Endothelial cell of umbilical vein (primary cell): ENCODE measurements around the gene PSMC1. TPM values are rescaled to one million over a fixed set of nuclear protein-coding genes. Genes with fewer than 3 reads are reported as not detected.
A peak's percentile ranks its signal among the peaks of the same experiment; 100 is the strongest.

ENCODE experiments used
- BruUV-seq: library from RNA; stranded (reverse); fragments of 400-500 nt; replicated peaks from 2 replicates; lab custom pipeline; 2021; lab: Mats Ljungman, UMichigan
- CTCF ChIA-PET: fragments of 300-600, 350-600 bp; sonication (Branson Sonifier 250); formaldehyde crosslinking; loops from one replicate; lab custom pipeline; 2021; ENCODE audit warnings: antibody characterized with exemption, inconsistent platforms; lab: Charles Lee
- POLR2A ChIA-PET: fragments of 300-600, 350-600 bp; sonication (Branson Sonifier 250); formaldehyde crosslinking; loops from one replicate; lab custom pipeline; 2021; ENCODE audit warnings: antibody characterized with exemption, inconsistent platforms; lab: Charles Lee
- DNase-seq: peaks from one replicate; pipeline ENCODE4 v3.0.0-alpha.2; 2011; ENCODE audit warnings: low read depth, low spot score
- FAIRE-seq: peaks from 2 replicates; lab custom pipeline; 2011; peaks lifted over from hg19 to GRCh38; lab: Jason Lieb, UNC
- H2AFZ ChIP-seq: 2 replicates; pipeline ENCODE4 v1.6.0; 2012; ENCODE audit warnings: low read depth, low read length, control low read depth, inconsistent platforms
- H3K27ac ChIP-seq: 2 replicates; pipeline ENCODE4 v1.5.1; 2011; ENCODE audit warnings: low read depth, mild to moderate bottlenecking, control low read depth, low read length, moderate library complexity; ENCODE audit not compliant: insufficient read depth
- H3K27me3 ChIP-seq, 2 experiments: 2 replicates each; pipeline versions ENCODE4 v1.6.0 to v1.6.1; 2011; ENCODE audit warnings: low read length in 2 of 2, mixed read lengths in 1 of 2; ENCODE audit not compliant: control insufficient read depth in 2 of 2, insufficient read depth in 2 of 2
- H3K36me3 ChIP-seq, 2 experiments: 2 replicates in 1 of 2; 3 replicates in 1 of 2; pipeline ENCODE4 v1.5.1; 2011; ENCODE audit warnings: low read length in 2 of 2, mild to moderate bottlenecking in 1 of 2, moderate library complexity in 1 of 2; ENCODE audit not compliant: control insufficient read depth in 2 of 2, insufficient read depth in 2 of 2; ENCODE audit errors: extremely low read depth in 1 of 2
- H3K4me1 ChIP-seq: 3 replicates; pipeline ENCODE4 v1.5.1; 2011; ENCODE audit warnings: mild to moderate bottlenecking, low read length; ENCODE audit not compliant: control insufficient read depth, insufficient read depth; ENCODE audit errors: extremely low read depth
- H3K4me2 ChIP-seq: 2 replicates; pipeline ENCODE4 v1.6.1; 2011; ENCODE audit warnings: low read length, control low read depth, mixed read lengths; ENCODE audit not compliant: insufficient read depth
- H3K4me3 ChIP-seq, 3 experiments: fragments of 200-600 bp in 1 of 3; sonication (generic), shearing (Covaris generic) in 1 of 3; replicated peaks in 1 of 3; 2 replicates each; pipeline ENCODE4 v1.5.1; 2011 to 2016; ENCODE audit warnings: control low read depth in 3 of 3, low read length in 3 of 3, mild to moderate bottlenecking in 2 of 3, inconsistent platforms in 1 of 3, low read depth in 1 of 3, moderate library complexity in 1 of 3; ENCODE audit not compliant: insufficient read depth in 1 of 3
- H3K79me2 ChIP-seq: 2 replicates; pipeline ENCODE4 v1.6.0; 2012; ENCODE audit warnings: low read length, inconsistent platforms; ENCODE audit not compliant: control insufficient read depth, insufficient read depth
- H3K9ac ChIP-seq: replicated peaks from 2 replicates; pipeline ENCODE3; 2011; ENCODE audit warnings: low read length, control low read depth; ENCODE audit not compliant: insufficient read depth; ENCODE audit errors: extremely low read depth
- H3K9me1 ChIP-seq: replicated peaks from 3 replicates; pipeline ENCODE4 v1.6.0; 2011; ENCODE audit warnings: mild to moderate bottlenecking, low read length; ENCODE audit not compliant: control insufficient read depth, insufficient read depth; ENCODE audit errors: extremely low read depth
- H3K9me3 ChIP-seq: replicated peaks from 2 replicates; pipeline ENCODE4 v1.5.1; 2012; ENCODE audit warnings: low read length, inconsistent platforms; ENCODE audit not compliant: control insufficient read depth, insufficient read depth
- H4K20me1 ChIP-seq: replicated peaks from 2 replicates; pipeline ENCODE3; 2011; ENCODE audit warnings: mild to moderate bottlenecking, low read length; ENCODE audit not compliant: control insufficient read depth, insufficient read depth; ENCODE audit errors: extremely low read depth
- CTCF ChIP-seq, 2 donors: IDR thresholded peaks; 1 replicate in 1 of 2; 2 replicates in 1 of 2; pipeline ENCODE4 v1.5.1; 2011; ENCODE audit warnings: low read length in 2 of 2, mild to moderate bottlenecking in 2 of 2, moderate library complexity in 2 of 2, control low read depth in 1 of 2, inconsistent platforms in 1 of 2, low read depth in 1 of 2; ENCODE audit not compliant: insufficient read depth in 1 of 2; ENCODE audit errors: extremely low read depth in 1 of 2
- EZH2 ChIP-seq: IDR thresholded peaks from 2 replicates; pipeline ENCODE4 v1.6.1; 2012; ENCODE audit warnings: borderline replicate concordance, low read depth, mild to moderate bottlenecking, moderate library complexity, low read length, inconsistent platforms; ENCODE audit not compliant: severe bottlenecking
- FOS ChIP-seq: IDR thresholded peaks from 2 replicates; pipeline ENCODE4 v1.6.1; 2011; ENCODE audit warnings: mild to moderate bottlenecking, low read length, moderate library complexity, borderline replicate concordance; ENCODE audit not compliant: insufficient read depth
- GATA2 ChIP-seq: IDR thresholded peaks from 2 replicates; pipeline ENCODE4 v1.7.0; 2011; ENCODE audit warnings: low read depth, mild to moderate bottlenecking, moderate library complexity, mixed read lengths, low read length; ENCODE audit not compliant: insufficient read length, insufficient read depth
- JUN ChIP-seq: IDR thresholded peaks from 2 replicates; pipeline ENCODE4 v1.6.1; 2011; ENCODE audit warnings: borderline replicate concordance, low read depth; ENCODE audit not compliant: insufficient read length, insufficient read depth
- MAX ChIP-seq: IDR thresholded peaks from 2 replicates; pipeline ENCODE4 v1.6.1; 2011; ENCODE audit not compliant: insufficient read depth, insufficient read length
- MYC ChIP-seq: IDR thresholded peaks from one replicate; pipeline ENCODE4 v1.6.1; 2011; ENCODE audit warnings: mild to moderate bottlenecking, low read depth, low read length
- POLR2A ChIP-seq: IDR thresholded peaks from 2 replicates; pipeline ENCODE4 v1.6.1; 2012; ENCODE audit warnings: low read depth, mild to moderate bottlenecking, control low read depth, low read length
- POLR2AphosphoS5 ChIP-seq: IDR thresholded peaks from 2 replicates; pipeline ENCODE4 v1.6.1; 2012; ENCODE audit warnings: low read depth, mild to moderate bottlenecking, control low read depth, low read length, moderate library complexity; ENCODE audit not compliant: insufficient read depth
- dilution Hi-C: fragments of 300-500 bp; cut with MboI; formaldehyde crosslinking; loops from one replicate; pipeline ENCODE4 v1.15.0; 2019; ENCODE audit warnings: low sequenced_read_pairs; ENCODE audit not compliant: extremely low pct_ligation_motif_present
- intact Hi-C: fragments of 100-400 bp; cut with micrococcal nuclease; formaldehyde crosslinking; loops from one replicate; pipeline ENCODE4 v1.10.0; 2022
- polyA plus RNA-seq, 4 experiments: library from polyadenylated mRNA; depleted of rRNA in 3 of 4; stranded (reverse) in 3 of 4; unstranded in 1 of 4; fragments of >200 nt; gene quantifications; 2 replicates each; pipeline versions ENCODE4 v1.2.1 to v1.2.3, GENCODE V29; 2011 to 2012; ENCODE audit warnings: missing spikeins in 1 of 4
- total RNA-seq: library from RNA; stranded (reverse); gene quantifications from 2 replicates; pipeline ENCODE4 v1.2.3, GENCODE V29; 2021

The PSMC1 gene
- total and polyA plus RNA-seq, 2 donors (not counting 3 experiments of a cell fraction or from before 2014, with no cell fraction given), result 77.4 to 129 TPM

- H3K36me3 ChIP-seq, result peaks cover 8 to 20% of the 10 kb centered on the region in 2 experiments
- H3K27ac ChIP-seq, result no peak overlapping the region
- no TSS peak for BruUV-seq
- no peak overlapping the region for H3K9ac ChIP-seq
- DNase-seq (no peak), FAIRE-seq (no peak)
- ChIA-PET CTCF (interaction anchor here (1.2 kb wide), 1 partner anchor 471 kb away, joined by 3 read pairs; no protein-coding TSS in a partner anchor), POLR2A (no interaction called here)
- no peaks in the 10 kb centered on the region for H3K27me3 ChIP-seq
- TF ChIP-seq CTCF (IDR thresholded peaks at IDR 0.05; ENCODE audit: extremely low read depth in 1 of 2, insufficient read depth in 1 of 2, low read depth in 1 of 2, low read length in 2 of 2) (no peak), POLR2A (no peak)
- H3K4me2 ChIP-seq, result no peak overlapping the region
- peaks cover 5% of the 10 kb centered on the region for H3K4me1 ChIP-seq
- no peaks in the 10 kb centered on the region for H3K79me2 ChIP-seq
- dilution Hi-C loops, result no loop called here
- no peak overlapping the region for H2AFZ ChIP-seq
- no peak overlapping the region for H3K4me3 ChIP-seq
- no peaks in the 10 kb centered on the region for H4K20me1 ChIP-seq
- intact Hi-C loops, result loop anchor here (5.0 kb wide), 1 partner anchor 470 kb away; no protein-coding TSS in a partner anchor
- no peaks in the 10 kb centered on the region for H3K9me3 ChIP-seq
- H3K9me1 ChIP-seq, result no peaks in the 10 kb centered on the region
Measured at GRCh38 chr14:90287791-90288190, 31.4 kb downstream of the PSMC1 start.

GRCh38 chr14:90288651-90289355 lies 32.5 kb downstream of the PSMC1 start:
- intact Hi-C loops, result loop anchor here (5.0 kb wide), 1 partner anchor 468 kb away; no protein-coding TSS in a partner anchor
- peak; percentile 68 for DNase-seq

More at GRCh38 chr14:90288651-90289355, 32.5 kb downstream of the PSMC1 start:
- H4K20me1 ChIP-seq, result no peaks in the 10 kb centered on the region
- no peaks in the 10 kb centered on the region for H3K79me2 ChIP-seq
- ChIA-PET CTCF (interaction anchor here (0.6 to 3.4 kb wide), 21 partner anchors 9 to 885 kb away, joined by 3 to 25 read pairs (median 4); partner anchors contain the start of gene TTC7B), POLR2A (interaction anchor here (1.2 kb wide), 1 partner anchor 108 kb away, joined by 4 read pairs; the partner anchor contains the start of gene CALM1)
- no peak overlapping the region for H3K27ac ChIP-seq
- H3K4me3 ChIP-seq, result no peak overlapping the region
- TF ChIP-seq EZH2, result no peak
- no peak for TF ChIP-seq POLR2AphosphoS5
- TF ChIP-seq FOS, result no peak
- TF ChIP-seq MYC, result no peak
- no peak for TF ChIP-seq MAX
- TF ChIP-seq POLR2A, result no peak
- no peak for TF ChIP-seq CTCF (IDR thresholded peaks at IDR 0.05; ENCODE audit: extremely low read depth in 1 of 2, insufficient read depth in 1 of 2, low read depth in 1 of 2, low read length in 2 of 2)
- no peak for TF ChIP-seq GATA2
- TF ChIP-seq JUN, result no peak
- no TSS peak for BruUV-seq
- no peak overlapping the region for H3K4me2 ChIP-seq
- dilution Hi-C loops, result no loop called here
- no peaks in the 10 kb centered on the region for H3K9me1 ChIP-seq
- peaks cover 8 to 20% of the 10 kb centered on the region in 2 experiments for H3K36me3 ChIP-seq
- H3K9me3 ChIP-seq, result no peaks in the 10 kb centered on the region
- FAIRE-seq, result peak; percentile 46
- H2AFZ ChIP-seq, result no peak overlapping the region
- peaks cover 5% of the 10 kb centered on the region for H3K4me1 ChIP-seq
- H3K27me3 ChIP-seq, result no peaks in the 10 kb centered on the region
- no peak overlapping the region for H3K9ac ChIP-seq
